GM12872 (cell line): ENCODE measurements around the gene RRP8.

ENCODE experiments used
- CTCF ChIP-seq: IDR thresholded peaks from 3 replicates; pipeline ENCODE4 v1.5.1; 2011; ENCODE audit warnings: low read depth, mild to moderate bottlenecking, low read length, moderate library complexity; ENCODE audit not compliant: insufficient read depth

The RRP8 gene

DNA sequence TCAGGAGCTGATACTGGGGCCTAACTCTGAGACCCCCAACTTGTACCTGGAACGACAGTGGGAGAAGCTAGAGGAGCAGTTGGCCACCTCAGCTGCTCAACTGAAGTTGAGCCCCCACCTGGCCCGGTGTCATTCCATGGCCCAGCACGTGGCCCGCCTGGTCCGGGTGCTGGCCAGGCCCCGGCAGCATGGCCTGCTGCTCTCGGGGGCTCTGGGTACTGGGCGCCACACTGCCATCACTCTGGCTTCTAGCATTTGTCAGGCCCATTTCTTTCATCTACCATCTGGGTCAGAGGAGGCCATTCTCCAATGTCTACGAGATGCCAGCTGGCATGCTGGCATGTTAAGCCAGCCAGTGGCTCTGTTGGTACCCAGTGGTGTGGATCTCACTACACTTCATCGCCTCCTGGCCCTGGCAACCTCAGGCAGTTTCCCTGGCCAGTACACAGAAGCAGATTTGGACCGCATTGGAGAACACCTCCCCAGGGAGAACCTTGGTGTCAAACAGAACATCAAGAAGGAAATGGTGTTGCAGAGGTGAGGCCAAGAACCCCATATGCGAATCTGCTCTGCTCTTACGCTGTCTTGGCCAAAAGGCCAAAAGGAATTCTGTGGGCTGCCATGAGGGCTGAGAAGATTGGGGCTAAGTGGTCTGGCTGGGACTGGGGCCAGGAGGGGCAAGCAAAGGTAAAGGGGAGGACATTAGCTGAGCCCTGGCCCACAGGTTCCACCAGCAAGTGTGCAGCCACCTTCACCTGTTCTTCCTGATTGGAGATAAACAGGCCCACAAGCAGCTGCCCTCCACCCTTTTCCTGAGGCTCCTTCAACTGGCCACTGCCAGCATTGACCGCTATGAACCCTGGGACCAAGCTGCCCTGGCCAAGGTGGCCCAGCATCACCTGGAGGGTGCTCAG lies 45.4 kb downstream of the RRP8 start:
- no peak for TF ChIP-seq CTCF

GRCh38 chr11:6557063-6557462 lies 46.4 kb downstream of the RRP8 start:
- no peak for TF ChIP-seq CTCF

GRCh38 chr11:6556139-6556949 lies 47.1 kb downstream of the RRP8 start:
- TF ChIP-seq CTCF: no peak

- TF ChIP-seq CTCF: no peak
Measured at GRCh38 chr11:6554828-6555706, 48.3 kb downstream of the RRP8 start.

DNA sequence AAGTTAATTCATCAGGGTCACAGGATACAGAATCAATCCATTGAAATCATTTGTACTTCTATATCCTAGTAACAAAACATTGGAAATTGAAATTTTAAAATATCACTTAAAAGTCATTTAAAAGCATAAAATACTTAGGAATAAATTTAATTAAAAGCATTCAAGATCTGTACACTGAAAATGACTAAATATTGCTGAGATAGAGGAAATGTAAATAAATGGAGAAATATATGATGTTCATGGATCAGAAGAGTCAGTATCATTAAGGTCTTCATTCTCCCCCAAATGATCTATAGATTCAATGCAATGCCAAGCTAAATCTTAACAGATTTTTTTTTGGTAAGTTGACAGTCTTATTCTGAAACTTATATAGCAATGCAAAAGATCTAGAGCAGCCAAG lies 49.8 kb downstream of the RRP8 start:
- TF ChIP-seq CTCF: no peak

DNA sequence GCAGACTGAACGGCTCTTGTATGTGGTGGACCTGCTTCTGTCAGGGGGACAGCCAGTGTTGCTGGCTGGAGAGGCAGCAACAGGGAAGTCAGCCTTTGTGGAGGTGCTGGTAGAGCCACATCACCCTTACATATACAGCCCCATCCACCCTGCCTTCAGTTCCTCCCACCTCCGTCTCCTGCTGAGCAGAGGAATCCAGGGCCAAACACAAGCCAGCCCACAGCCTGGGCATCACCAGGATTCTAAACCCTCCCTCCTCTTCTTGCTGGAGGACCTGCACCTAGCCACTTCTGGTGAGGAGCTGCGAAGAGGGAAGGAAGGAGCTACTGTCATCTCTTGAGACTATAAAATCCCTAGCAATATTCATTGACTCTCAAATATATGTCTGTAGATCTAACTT lies 54.8 kb downstream of the RRP8 start:
- TF ChIP-seq CTCF: no peak
